HG03095 (cell line): ENCODE results near the gene STARD13.

Source experiments
- ATAC-seq: cut with Tn5 transposase; IDR thresholded peaks from one replicate; pipeline ENCODE4 v1.9.1; 2021; ENCODE audit warnings: moderate library complexity; ENCODE audit not compliant: unreplicated experiment

The STARD13 gene

DNA sequence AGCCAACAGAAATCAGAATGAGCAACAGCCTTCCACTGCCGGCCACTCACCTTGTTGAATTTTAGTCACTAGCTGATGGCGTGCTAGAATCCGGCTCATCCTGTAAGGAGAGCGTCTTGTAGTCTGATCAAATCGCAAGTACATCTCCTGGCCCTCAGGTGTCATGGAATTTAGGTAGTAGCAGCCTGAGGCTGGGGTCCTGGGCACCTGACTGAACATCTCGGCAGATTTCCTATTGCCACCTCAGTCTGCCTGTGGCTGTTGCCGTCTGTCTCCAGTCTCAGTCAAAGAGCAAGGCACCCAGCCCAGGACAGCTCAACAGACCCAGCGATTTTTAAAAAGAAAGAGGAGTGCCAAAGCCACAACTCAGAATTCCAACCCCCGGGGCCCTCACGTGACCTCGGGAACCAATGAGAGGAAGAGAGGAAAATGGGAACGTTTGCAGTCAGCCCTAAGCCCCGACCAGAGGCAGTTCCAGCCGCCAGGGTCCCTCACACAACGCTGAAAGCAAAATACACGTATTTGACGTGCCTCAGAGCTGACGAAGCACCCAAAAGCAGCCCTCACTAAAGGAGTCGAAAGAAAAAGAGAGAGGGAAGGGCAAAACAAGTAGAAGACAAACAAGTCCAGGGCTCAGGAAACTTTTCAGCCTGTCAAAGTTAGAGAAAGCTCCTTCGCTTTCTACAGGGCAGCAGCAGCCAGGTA, at the start of gene STARD13:
Gene STARD13, minus strand, starts transcription at position 336 of the 705 bp plus-strand sequence. Its CDS starts 117 bp downstream, at position 219.
- no peak for ATAC-seq

- ATAC-seq = no peak
Measured at GRCh38 chr13:33334831-33335230, 49.3 kb upstream of the STARD13 start.

GRCh38 chr13:33331962-33332361, 46.4 kb upstream of the STARD13 start:
- no peak for ATAC-seq

DNA sequence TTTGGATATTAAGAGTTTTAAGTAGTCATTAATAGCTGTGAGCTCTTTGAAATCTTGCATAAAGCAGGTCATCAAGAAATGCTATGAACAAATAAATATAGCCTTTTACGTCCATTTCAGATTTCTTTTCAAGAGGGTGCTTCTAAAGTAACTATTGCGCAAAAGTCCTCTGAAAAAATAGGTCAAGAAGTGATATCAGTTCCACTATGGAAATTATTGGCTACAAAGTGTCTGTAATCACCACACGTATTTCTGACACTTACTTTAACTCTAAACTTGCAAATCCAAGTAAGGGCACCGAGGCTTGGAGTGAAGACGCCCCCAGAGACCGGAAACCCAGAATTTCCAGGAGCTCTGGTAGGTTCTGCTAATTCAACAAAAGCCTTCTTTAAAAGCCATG, 44.9 kb upstream of the STARD13 start:
- ATAC-seq = no peak

GRCh38 chr13:33328701-33329100, 43.1 kb upstream of the STARD13 start:
- ATAC-seq = no peak

DNA sequence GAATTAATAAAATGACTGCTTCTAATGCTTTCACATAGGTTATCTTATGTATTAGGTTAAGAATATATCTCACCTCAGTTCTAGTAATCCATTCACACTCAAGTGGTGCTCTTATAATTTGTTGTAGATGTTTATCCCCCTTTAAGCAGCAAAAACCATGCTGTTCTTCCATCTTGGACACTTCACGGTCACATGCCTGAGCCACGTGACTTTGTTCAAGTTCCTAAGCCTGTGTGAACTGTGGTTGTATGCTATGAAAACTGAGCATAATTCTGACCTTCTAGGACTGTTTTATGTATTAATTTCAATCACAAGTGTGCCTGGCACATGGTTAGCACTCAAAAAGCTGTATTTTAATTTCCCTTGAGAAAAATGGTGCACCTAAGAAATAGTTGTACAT, 41.2 kb upstream of the STARD13 start:
- ATAC-seq = no peak

DNA sequence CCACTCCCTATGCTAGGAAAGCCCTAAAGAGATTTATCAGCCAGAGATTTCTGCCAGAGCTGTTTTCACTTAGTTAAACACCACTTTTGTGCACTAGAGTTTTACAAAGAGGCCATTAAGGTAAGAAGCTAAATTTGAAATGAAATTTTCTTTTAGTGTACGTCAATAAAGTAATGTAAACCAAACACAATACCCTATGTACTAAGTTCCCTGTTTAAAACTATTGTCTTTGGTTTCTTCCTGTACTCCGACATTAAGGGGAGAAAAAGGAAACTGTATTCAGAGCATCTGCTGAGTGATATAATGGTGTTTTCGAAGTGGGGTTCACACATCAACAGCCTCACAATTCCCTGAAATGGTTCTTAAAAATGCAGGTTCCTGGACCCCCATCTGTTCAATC, 40.7 kb upstream of the STARD13 start:
- no peak for ATAC-seq

- ATAC-seq = no peak
Measured at GRCh38 chr13:33323801-33324510, 38.4 kb upstream of the STARD13 start.

DNA sequence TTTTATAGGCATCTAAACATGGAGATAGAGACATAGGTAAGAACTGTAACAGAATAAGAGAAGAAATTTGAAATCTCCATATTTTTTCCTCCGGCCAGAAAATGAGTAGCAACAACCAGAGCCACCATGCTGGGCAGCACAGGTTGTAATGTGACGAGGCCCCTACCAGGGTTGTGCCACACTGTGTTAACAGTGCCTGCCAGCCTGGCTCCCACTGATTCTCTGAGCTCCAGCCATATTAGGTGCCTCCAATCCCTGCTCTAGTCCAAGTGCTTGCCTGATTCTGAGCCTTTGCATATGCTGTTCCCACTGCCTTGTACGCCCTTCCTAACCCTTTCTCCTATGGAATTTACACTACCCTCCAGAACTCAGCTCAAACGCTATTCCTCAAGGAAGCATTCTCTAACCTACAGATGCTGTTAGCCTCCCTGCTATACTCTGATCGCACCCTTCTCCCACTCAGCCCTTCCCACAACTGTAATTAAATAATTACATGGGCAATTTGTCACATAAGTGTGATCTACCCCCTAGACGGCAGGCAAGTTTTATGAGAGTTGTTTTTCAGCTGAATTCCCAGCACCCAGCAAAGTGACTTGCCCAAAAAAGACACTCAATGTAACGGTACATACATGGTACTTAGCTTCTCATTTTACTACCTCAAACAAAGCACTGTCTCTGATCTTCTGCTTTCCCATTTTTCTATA, 37.6 kb upstream of the STARD13 start:
- no peak for ATAC-seq

- no peak for ATAC-seq
Measured at GRCh38 chr13:33322543-33322809, 36.9 kb upstream of the STARD13 start.

GRCh38 chr13:33321686-33322542, 36.4 kb upstream of the STARD13 start:
- no peak for ATAC-seq

- no peak for ATAC-seq
Measured at GRCh38 chr13:33319859-33320258, 34.3 kb upstream of the STARD13 start.

DNA sequence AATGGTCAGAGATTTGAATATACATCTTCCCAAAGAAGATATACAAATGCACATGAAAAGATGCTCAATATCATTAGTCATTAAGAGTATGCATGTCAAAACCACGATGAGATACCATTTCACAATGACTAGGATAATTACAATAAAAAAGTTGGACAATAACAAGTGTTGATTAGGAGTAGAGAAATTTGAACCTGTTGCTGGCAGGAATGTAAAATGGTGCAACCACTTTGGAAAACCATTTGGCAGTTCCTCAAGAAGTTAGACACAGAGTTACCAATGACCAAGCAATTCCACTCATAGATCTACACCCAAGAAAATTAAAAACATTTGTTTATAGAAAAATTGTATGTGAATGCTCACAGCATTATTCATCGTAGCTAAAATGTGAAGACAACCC, 33.2 kb upstream of the STARD13 start:
- no peak for ATAC-seq

DNA sequence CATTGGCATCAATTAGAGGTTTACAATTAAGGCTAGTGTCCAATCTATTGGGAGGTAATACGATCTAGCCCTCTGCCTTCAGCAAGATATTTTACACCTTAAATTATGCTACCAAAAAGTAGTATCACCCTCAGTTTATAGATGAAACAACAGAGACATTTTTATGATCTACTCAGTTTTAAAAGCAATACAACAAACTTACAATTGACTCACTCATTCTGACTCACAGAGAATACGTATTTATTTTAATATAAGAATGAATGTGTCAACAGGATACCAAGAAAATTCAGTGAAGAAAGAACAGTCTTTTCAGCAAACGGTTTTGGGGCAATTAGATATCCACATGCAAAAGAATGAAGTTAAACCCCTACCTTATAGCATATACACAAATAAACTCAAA, 32.5 kb upstream of the STARD13 start:
- no peak for ATAC-seq

- ATAC-seq = no peak
Measured at GRCh38 chr13:33316890-33317289, 31.3 kb upstream of the STARD13 start.

GRCh38 chr13:33313504-33313903, 27.9 kb upstream of the STARD13 start:
- no peak for ATAC-seq

- no peak for ATAC-seq
Measured at GRCh38 chr13:33312861-33313212, 27.3 kb upstream of the STARD13 start.

DNA sequence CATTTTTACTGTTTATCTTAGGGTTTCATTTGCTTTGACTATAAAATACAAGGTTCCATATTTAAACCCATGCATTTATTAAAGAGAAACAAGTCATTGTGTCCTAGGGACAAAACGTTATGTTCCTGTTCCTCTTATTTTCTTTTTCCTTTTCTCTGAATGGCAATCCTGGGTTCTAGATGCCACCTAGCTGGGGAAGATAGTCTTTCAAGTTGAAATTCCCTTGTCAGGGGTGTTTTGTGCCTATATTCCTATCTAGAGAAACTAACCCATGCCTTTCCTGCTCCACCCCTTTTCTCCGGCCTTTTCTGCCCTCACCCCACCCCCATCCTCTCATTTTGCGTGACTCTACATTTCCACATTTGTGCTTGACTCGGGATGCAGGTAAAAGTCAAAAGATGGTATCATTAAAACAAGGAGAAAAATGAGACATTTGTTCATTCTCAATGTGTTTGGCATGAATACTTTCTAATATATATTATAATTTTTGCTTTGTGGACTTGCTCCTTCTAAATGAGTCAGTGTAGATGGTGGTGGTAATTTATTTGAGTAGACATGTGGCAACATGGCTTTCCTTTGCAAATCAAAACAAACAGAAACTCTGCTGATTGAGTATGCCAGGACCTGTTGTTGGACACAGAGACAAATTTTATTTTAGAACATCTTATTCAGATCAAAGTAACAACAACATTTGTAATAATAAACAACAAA, 26.8 kb upstream of the STARD13 start:
- ATAC-seq = no peak

DNA sequence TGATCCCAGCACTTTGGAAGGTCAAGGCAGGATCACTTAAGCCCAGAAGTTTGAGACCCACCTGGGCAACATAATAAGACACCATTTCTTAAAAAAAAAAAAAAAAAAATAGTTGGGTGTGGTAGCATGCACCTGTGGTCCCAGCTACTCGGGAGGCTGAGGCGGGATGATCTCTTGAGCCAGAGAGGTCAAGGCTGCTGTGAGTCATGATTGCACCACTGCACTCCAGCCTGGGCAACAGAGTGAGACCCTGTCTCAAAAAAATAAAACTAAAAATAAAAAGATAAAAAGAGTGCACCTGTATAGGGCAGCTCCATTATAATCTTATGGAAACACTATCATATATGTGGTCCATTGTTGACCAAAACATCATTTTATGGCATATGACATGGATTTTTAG, 25.5 kb upstream of the STARD13 start:
- no peak for ATAC-seq

DNA sequence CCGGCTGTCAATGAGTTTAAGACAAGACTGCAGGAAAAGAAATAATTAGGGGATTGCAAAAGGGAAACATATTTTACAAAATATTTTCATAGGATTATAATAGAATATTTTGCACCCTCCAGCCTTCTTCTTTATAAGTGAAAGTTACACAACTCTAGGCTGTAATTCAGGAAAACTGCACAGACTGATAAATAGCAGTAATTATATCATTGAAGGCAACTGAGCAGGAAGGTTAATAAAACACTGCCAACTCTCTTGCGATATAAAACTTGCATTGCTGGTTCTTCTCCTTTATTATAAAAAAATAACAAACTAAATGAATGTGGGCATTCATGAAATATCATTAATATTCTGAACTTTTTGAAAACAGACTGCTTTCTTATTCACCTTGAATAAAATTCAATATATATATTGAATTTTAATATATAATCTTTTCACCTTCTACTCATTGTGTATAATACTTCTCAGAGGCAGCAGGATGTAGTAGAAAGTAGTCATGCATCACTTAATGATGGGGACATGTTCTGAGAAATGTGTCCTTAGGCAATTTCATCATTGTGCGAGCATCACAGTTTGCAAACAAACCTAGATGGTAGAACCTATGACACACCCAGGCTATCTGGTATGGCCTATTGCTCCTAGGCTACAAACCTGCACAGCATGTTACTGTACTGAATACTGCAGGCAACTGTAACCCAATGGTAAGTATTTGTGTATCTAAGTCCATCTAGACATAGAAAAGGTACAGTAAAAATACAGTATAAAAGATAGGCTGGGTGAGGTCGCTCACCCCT, 24.9 kb upstream of the STARD13 start:
- ATAC-seq = no peak
